ENCODE measurements around the gene LRFN2.

Gene LRFN2

DNA sequence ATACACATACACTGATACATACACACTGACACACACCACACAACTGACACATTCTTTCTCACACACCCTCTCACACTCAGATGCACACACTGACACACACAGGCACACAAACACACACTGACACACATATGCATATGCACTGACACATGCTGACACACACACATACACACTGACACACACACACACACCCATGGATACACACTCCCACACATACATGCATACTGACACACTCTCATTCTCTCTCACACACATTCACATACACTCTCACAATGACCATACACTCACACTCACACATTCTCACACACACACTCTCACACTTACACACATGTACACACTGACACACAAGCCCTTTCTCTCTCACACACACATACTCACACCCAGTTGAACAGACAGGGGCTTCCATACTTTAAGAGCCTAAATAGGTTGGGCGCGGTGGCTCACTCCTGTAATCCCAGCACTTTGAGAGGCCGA lies 236.4 kb downstream of the LRFN2 start:
- no peak overlapping the region for H3K27ac ChIP-seq (ENCODE audit: low read length)
- no peaks in the 10 kb centered on the region for H3K36me3 ChIP-seq (ENCODE audit: control insufficient read depth in 2 of 2, insufficient read depth in 2 of 2, low read length in 2 of 2)
- peaks cover 2% of the 10 kb centered on the region for H3K4me1 ChIP-seq (ENCODE audit: control insufficient read depth, insufficient read depth, low read length)
- no peak overlapping the region for H3K9ac ChIP-seq (ENCODE audit: low read length in 2 of 2)
- H3K27me3 ChIP-seq (ENCODE audit: control insufficient read depth in 1 of 2, insufficient read depth in 2 of 2, low read length in 2 of 2), result peaks cover 3 to 7% of the 10 kb centered on the region in 2 donors
- H3K4me3 ChIP-seq (ENCODE audit: low read length in 2 of 2), result no peak overlapping the region
- no peaks in the 10 kb centered on the region for H3K9me3 ChIP-seq (ENCODE audit: control insufficient read depth in 2 of 2, low read length in 2 of 2)

DNA sequence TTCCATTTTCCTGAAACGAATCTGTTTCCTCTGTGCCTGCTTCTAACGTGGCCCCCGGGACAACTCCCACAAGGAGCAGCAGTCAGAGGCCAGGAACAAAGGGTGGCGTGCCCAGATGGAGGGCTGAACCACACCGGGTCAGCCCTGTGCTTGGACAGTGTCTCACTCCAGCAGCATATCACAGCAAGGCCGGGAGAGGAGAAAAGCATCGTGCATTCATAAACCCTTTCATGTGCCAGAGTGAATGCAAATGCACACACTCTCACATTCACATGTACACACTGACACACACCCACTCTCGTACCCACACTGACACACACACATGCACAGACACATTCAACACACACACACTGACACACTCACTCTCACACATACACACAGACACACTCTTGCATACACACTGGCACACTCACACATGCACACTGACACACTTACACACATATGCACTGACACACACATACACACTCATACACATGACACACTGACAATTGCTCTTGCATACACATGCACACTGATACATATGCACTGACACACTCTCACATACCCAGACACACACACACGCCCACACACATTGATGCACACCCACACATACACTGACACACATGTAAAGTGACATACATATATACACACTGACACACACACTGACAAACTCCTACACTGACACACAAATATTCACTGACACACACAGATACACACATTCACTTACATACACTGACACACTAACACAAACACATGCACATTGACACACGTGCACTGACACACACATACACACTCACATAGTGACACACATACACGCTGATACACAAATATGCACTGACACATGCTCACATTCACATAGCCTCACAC lies 237.0 kb downstream of the LRFN2 start:
- peaks cover 3 to 7% of the 10 kb centered on the region in 2 donors for H3K27me3 ChIP-seq (ENCODE audit: control insufficient read depth in 1 of 2, insufficient read depth in 2 of 2, low read length in 2 of 2)
- H3K27ac ChIP-seq (ENCODE audit: low read length), result no peak overlapping the region
- no peak overlapping the region for H3K9ac ChIP-seq (ENCODE audit: low read length in 2 of 2)
- no peaks in the 10 kb centered on the region for H3K9me3 ChIP-seq (ENCODE audit: control insufficient read depth in 2 of 2, low read length in 2 of 2)
- H3K4me1 ChIP-seq (ENCODE audit: control insufficient read depth, insufficient read depth, low read length), result peaks cover 8% of the 10 kb centered on the region
- no peak overlapping the region for H3K4me3 ChIP-seq (ENCODE audit: low read length in 2 of 2)
- H3K36me3 ChIP-seq (ENCODE audit: control insufficient read depth in 2 of 2, insufficient read depth in 2 of 2, low read length in 2 of 2), result no peaks in the 10 kb centered on the region

DNA sequence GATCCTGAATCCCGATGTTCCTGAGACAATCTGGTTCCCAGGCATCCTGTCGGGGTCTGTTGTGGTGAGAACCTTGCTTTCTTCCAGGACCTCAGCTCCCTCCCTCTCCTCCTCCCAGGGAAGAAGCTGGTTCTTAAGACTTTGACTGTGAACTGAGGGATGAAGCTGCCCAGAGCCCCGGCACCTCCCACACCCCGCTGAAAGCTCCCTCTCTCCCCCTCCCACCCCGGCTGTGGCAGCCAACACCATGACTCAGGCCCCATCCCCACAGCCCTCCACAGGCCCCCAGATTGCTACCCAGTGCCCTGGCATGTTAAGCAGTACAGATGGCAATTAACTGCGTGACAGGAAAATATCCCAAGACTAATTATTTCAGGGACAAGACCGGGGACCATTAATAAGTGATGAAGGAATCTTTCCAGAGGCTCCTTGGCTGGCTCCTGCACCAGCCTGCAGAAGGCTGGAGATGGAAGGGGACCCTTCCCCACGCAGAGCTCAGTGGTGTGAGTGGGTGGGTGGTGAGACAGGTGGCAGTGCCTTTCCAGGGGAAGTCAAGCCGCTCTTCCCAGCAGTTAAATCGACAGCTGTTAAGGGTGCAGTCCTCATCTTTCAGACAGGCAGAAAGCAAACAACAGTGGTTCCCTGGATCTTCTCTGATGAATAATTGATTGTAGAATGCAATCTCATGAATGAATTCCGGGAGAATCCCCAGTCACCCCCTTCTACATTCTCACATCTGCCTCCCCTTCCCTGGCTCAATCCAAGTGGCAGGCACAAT lies 237.9 kb downstream of the LRFN2 start:
- no peak overlapping the region for H3K4me3 ChIP-seq (ENCODE audit: low read length in 2 of 2)
- no peaks in the 10 kb centered on the region for H3K36me3 ChIP-seq (ENCODE audit: control insufficient read depth in 2 of 2, insufficient read depth in 2 of 2, low read length in 2 of 2)
- no peak overlapping the region for H3K27ac ChIP-seq (ENCODE audit: low read length)
- no peaks in the 10 kb centered on the region for H3K9me3 ChIP-seq (ENCODE audit: control insufficient read depth in 2 of 2, low read length in 2 of 2)
- H3K4me1 ChIP-seq (ENCODE audit: control insufficient read depth, insufficient read depth, low read length), result peaks cover 16% of the 10 kb centered on the region
- H3K27me3 ChIP-seq (ENCODE audit: control insufficient read depth in 1 of 2, insufficient read depth in 2 of 2, low read length in 2 of 2), result peaks cover 3 to 7% of the 10 kb centered on the region in 2 donors
- H3K9ac ChIP-seq (ENCODE audit: low read length in 2 of 2), result no peak overlapping the region

DNA sequence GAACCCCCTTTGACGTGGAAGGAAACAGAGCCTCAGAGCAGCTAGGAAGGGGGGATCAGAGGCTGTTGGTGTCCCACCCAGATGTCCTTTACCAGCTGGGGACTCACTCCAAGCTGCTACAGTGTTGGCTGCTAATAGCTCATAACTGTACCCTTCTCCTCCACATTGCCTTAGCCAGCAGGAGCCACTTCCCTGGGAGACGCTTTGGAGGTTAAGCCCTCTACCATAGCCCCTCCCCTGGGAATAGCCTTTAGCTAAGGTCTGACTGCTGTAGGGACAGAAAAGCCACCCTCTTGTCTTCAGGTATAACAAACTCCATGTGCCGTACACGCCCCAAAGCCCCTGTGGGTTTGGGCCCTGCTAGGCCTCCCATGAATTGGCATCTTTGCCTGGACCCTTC lies 238.6 kb downstream of the LRFN2 start:
- Histone ChIP-seq H3K27ac (ENCODE audit: low read length) (no peak overlapping the region), H3K9me3 (ENCODE audit: control insufficient read depth in 2 of 2, low read length in 2 of 2) (no peaks in the 10 kb centered on the region), H3K4me1 (ENCODE audit: control insufficient read depth, insufficient read depth, low read length) (peaks cover 22% of the 10 kb centered on the region), H3K4me3 (ENCODE audit: low read length in 2 of 2) (no peak overlapping the region), H3K9ac (ENCODE audit: low read length in 2 of 2) (no peak overlapping the region), H3K36me3 (ENCODE audit: control insufficient read depth in 2 of 2, insufficient read depth in 2 of 2, low read length in 2 of 2) (no peaks in the 10 kb centered on the region), H3K27me3 (ENCODE audit: control insufficient read depth in 1 of 2, insufficient read depth in 2 of 2, low read length in 2 of 2) (peaks cover 3 to 7% of the 10 kb centered on the region in 2 donors)

DNA sequence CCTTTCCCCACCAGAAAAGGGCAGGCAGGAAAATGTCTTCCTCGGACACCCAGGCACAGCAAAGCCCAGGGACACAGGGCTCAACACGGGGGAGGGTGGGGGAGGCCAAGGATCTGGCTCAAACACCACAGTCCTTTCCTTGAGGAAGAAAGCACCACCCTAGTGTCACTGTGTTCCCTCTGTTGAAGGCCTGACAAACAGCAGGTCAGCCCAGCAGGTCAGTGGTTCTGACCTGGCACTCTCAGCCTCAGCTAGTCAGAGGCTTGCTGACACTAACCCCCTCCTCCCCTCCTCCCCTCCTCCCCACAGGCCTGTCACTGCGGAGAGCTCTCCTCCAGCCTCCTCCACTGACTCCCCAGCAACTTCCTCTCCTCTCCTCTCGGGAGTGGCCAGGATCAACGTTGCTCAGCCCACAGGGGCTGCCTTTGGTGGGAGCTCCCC lies 239.6 kb downstream of the LRFN2 start:
- peaks cover 24% of the 10 kb centered on the region for H3K4me1 ChIP-seq (ENCODE audit: control insufficient read depth, insufficient read depth, low read length)
- no peaks in the 10 kb centered on the region for H3K36me3 ChIP-seq (ENCODE audit: control insufficient read depth in 2 of 2, insufficient read depth in 2 of 2, low read length in 2 of 2)
- H3K4me3 ChIP-seq (ENCODE audit: low read length in 2 of 2), result no peak overlapping the region
- H3K27ac ChIP-seq (ENCODE audit: low read length), result no peak overlapping the region
- no peak overlapping the region for H3K9ac ChIP-seq (ENCODE audit: low read length in 2 of 2)
- peaks cover 3 to 7% of the 10 kb centered on the region in 2 donors for H3K27me3 ChIP-seq (ENCODE audit: control insufficient read depth in 1 of 2, insufficient read depth in 2 of 2, low read length in 2 of 2)
- H3K9me3 ChIP-seq (ENCODE audit: control insufficient read depth in 2 of 2, low read length in 2 of 2), result no peaks in the 10 kb centered on the region

DNA sequence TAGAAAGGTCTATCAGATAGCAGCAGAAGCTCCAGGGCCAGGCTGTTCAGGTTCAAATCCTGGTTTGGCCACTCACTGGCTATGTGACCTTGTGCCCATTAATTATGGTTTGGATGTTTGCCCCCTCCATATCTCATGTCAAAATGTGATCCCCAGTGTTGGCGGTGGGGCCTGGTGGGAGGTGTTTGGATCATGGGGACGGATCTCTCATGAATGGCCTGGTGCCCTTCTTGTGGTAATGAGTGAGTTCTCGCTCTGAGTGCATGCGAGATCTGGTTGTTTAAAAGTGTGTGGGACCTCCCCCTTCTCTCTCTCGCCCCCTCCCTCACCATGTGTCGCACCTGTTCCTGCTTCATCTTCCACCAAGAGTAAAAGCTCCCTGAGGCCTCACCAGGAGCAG lies 240.9 kb downstream of the LRFN2 start:
- H3K4me3 ChIP-seq (ENCODE audit: low read length in 2 of 2), result no peak overlapping the region
- H3K36me3 ChIP-seq (ENCODE audit: control insufficient read depth in 2 of 2, insufficient read depth in 2 of 2, low read length in 2 of 2), result no peaks in the 10 kb centered on the region
- peaks cover 3 to 7% of the 10 kb centered on the region in 2 donors for H3K27me3 ChIP-seq (ENCODE audit: control insufficient read depth in 1 of 2, insufficient read depth in 2 of 2, low read length in 2 of 2)
- no peak overlapping the region for H3K9ac ChIP-seq (ENCODE audit: low read length in 2 of 2)
- no peaks in the 10 kb centered on the region for H3K9me3 ChIP-seq (ENCODE audit: control insufficient read depth in 2 of 2, low read length in 2 of 2)
- H3K4me1 ChIP-seq (ENCODE audit: control insufficient read depth, insufficient read depth, low read length), result peaks cover 25% of the 10 kb centered on the region
- H3K27ac ChIP-seq (ENCODE audit: low read length), result no peak overlapping the region

DNA sequence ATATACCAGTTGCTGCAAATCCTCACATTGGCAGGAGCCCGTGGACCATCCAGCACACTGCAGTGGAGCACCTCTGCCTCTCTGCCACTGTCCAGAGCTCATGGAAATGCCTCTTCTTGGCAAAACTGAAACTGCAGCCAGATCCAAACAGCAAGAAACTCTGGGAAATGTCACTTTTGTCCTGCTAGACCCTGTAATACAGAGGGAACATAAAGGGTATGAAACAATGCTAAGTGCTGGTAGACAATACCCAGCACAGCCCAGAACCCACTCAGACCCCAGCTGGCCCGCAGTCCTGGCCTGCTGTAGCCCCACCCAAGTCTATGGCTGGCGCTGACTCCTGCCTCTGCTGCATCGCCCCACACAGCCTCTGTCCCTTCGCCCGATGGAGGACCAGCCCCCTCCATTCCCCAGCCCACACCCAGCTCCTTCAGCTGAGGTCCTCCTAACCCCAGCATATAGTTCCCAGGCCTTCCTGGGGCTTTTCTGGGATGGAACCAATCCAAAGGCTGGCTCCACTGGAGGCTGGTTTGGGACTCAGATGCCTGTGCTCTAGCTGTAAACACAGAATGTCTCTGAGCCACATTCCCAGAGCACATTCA lies 242.5 kb downstream of the LRFN2 start:
- Histone ChIP-seq H3K9me3 (ENCODE audit: control insufficient read depth in 2 of 2, low read length in 2 of 2) (no peaks in the 10 kb centered on the region), H3K4me3 (ENCODE audit: low read length in 2 of 2) (peak overlapping the region in 1 of 2 donors; percentile 54), H3K9ac (ENCODE audit: low read length in 2 of 2) (no peak overlapping the region), H3K27ac (ENCODE audit: low read length) (peak overlapping the region; percentile 6), H3K36me3 (ENCODE audit: control insufficient read depth in 2 of 2, insufficient read depth in 2 of 2, low read length in 2 of 2) (no peaks in the 10 kb centered on the region), H3K27me3 (ENCODE audit: control insufficient read depth in 1 of 2, insufficient read depth in 2 of 2, low read length in 2 of 2) (peaks cover 3% of the 10 kb centered on the region in 2 donors), H3K4me1 (ENCODE audit: control insufficient read depth, insufficient read depth, low read length) (peaks cover 25% of the 10 kb centered on the region)

DNA sequence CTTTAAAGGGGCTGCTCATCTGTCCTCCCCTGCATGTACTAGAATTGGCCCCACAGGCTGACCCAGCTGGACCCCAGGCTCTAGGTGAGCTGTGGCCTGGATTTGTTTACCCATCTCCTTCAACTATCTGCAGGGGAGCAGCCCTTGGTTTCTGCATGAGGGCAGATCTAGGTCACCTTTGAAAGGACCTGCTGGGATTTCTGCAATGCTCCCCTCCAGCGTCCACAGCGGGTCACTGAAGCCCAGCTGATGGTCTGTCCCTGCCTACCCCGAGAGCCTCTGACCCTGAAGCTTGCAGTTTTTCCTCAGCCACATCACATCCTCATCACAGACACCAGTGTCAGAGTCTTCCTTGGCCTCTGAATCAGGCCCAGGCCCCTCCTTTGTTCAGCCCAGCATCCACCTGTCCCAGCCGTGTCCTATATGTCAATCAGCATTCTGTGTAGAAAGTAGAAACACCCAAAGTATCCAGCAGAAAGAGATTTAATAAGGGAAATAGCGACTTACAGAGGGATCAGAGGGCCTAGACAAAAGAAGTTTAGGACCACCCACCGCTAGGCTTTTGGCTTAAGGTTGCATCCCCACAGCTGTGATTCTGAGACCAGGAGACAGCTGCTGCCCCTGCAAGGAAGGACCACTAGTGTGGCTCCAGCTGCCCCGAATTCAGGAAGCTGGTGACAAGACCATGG lies 243.1 kb downstream of the LRFN2 start:
- no peaks in the 10 kb centered on the region for H3K9me3 ChIP-seq (ENCODE audit: control insufficient read depth in 2 of 2, low read length in 2 of 2)
- no peaks in the 10 kb centered on the region for H3K36me3 ChIP-seq (ENCODE audit: control insufficient read depth in 2 of 2, insufficient read depth in 2 of 2, low read length in 2 of 2)
- H3K4me3 ChIP-seq (ENCODE audit: low read length in 2 of 2), result peak overlapping the region in 1 of 2 donors; percentile 54
- H3K27me3 ChIP-seq (ENCODE audit: control insufficient read depth in 1 of 2, insufficient read depth in 2 of 2, low read length in 2 of 2), result peaks cover 3% of the 10 kb centered on the region in 2 donors
- peaks cover 25% of the 10 kb centered on the region for H3K4me1 ChIP-seq (ENCODE audit: control insufficient read depth, insufficient read depth, low read length)
- H3K9ac ChIP-seq (ENCODE audit: low read length in 2 of 2), result no peak overlapping the region
- H3K27ac ChIP-seq (ENCODE audit: low read length), result peak overlapping the region; percentile 6

DNA sequence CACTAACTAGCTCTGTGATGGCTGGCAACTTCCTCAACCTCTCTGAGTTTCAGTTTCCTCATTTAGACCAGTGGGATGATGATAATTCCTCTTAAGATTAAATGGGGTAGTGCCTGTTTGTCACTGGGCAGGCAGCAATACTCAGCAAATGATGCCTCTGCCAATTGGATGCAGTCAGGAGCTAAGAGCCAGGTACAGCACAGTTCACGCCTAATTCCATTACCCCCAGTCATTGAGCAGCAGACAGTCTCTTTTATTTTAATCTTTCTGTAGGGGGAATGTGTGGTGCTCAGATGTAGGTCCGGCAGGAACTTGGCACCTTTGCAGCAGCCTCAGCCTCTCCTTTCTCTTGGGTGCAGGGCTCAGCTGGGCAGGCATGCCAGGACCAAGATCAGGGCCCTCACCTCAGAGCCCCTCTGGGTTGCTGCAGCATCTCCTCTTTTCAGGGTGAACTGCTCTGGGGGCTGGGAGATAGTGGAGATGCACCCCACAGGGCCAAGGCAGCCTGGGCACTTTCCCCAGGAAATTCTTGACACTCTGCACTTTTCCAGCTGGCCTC lies 243.8 kb downstream of the LRFN2 start:
- Histone ChIP-seq H3K36me3 (ENCODE audit: control insufficient read depth in 2 of 2, insufficient read depth in 2 of 2, low read length in 2 of 2) (no peaks in the 10 kb centered on the region), H3K9ac (ENCODE audit: low read length in 2 of 2) (no peak overlapping the region), H3K4me1 (ENCODE audit: control insufficient read depth, insufficient read depth, low read length) (peaks cover 25% of the 10 kb centered on the region), H3K9me3 (ENCODE audit: control insufficient read depth in 2 of 2, low read length in 2 of 2) (no peaks in the 10 kb centered on the region), H3K27me3 (ENCODE audit: control insufficient read depth in 1 of 2, insufficient read depth in 2 of 2, low read length in 2 of 2) (peaks cover 1 to 2% of the 10 kb centered on the region in 2 donors), H3K27ac (ENCODE audit: low read length) (no peak overlapping the region), H3K4me3 (ENCODE audit: low read length in 2 of 2) (no peak overlapping the region)

DNA sequence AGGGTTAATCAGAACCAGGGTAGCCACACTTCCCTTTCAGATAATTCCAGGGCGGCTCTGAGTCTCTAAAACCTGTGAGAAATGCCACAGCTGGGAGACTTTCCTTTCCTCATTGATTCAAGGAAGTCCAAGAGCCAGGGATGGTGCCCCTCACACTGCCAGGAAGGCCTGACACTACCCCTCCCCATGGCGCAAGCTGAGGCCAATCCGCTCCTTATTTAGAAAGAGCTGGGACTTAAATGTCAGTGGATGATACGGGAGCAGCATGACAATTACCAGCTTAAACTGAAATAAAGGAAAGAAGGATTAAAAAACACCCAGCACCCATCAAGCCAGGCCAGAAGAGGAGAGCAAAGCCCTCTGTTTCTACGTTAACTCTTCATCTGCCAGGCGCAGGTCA lies 244.4 kb downstream of the LRFN2 start:
- no peak overlapping the region for H3K9ac ChIP-seq (ENCODE audit: low read length in 2 of 2)
- H3K4me1 ChIP-seq (ENCODE audit: control insufficient read depth, insufficient read depth, low read length), result peaks cover 25% of the 10 kb centered on the region
- peaks cover 0 to 2% of the 10 kb centered on the region in 2 donors for H3K27me3 ChIP-seq (ENCODE audit: control insufficient read depth in 1 of 2, insufficient read depth in 2 of 2, low read length in 2 of 2)
- no peaks in the 10 kb centered on the region for H3K36me3 ChIP-seq (ENCODE audit: control insufficient read depth in 2 of 2, insufficient read depth in 2 of 2, low read length in 2 of 2)
- H3K27ac ChIP-seq (ENCODE audit: low read length), result no peak overlapping the region
- no peaks in the 10 kb centered on the region for H3K9me3 ChIP-seq (ENCODE audit: control insufficient read depth in 2 of 2, low read length in 2 of 2)
- H3K4me3 ChIP-seq (ENCODE audit: low read length in 2 of 2), result no peak overlapping the region

Measured in stomach smooth muscle (tissue), 2 donors.